Measurements from ENCODE around the gene NMNAT2. TPM values are rescaled to one million over a fixed set of nuclear protein-coding genes. Genes with fewer than 3 reads are reported as not detected.

The NMNAT2 gene
- total and polyA plus RNA-seq, 7 donors: under 0.01 to 5.5 (median 3.6) TPM

- intact Hi-C loops (cut with DNase I): no loop called here
- Histone ChIP-seq H3K4me1 (no peaks in the 10 kb centered on the region), H3K4me3 (no peak overlapping the region), H3K27me3 (no peaks in the 10 kb centered on the region), H3K27ac (no peak overlapping the region), H3K36me3 (no peaks in the 10 kb centered on the region), H3K9me3 (no peaks in the 10 kb centered on the region)
- WGBS, 2 donors: 36 to 68% methylated on average over 1 of the region's 1 CpG
- TF ChIP-seq CTCF (IDR thresholded peaks at IDR 0.05) (no peak), POLR2AphosphoS5 (IDR thresholded peaks at IDR 0.05) (no peak), EP300 (IDR thresholded peaks at IDR 0.05) (no peak), POLR2A (IDR thresholded peaks at IDR 0.05) (no peak)
- no peak for DNase-seq
Measured at GRCh38 chr1:183461350-183461749, 43.2 kb upstream of the NMNAT2 start.

- H3K4me3 ChIP-seq: no peak overlapping the region
- H3K27ac ChIP-seq: no peak overlapping the region
- intact Hi-C loops (cut with DNase I): no loop called here
- no peaks in the 10 kb centered on the region for H3K36me3 ChIP-seq
- DNase-seq: no peak
- H3K27me3 ChIP-seq: no peaks in the 10 kb centered on the region
- WGBS, 2 donors: 80 to 87% methylated on average over 2 of the region's 2 CpGs
- TF ChIP-seq EP300 (IDR thresholded peaks at IDR 0.05): no peak
- TF ChIP-seq POLR2AphosphoS5 (IDR thresholded peaks at IDR 0.05): no peak
- no peak for TF ChIP-seq POLR2A (IDR thresholded peaks at IDR 0.05)
- no peak for TF ChIP-seq CTCF (IDR thresholded peaks at IDR 0.05)
- H3K9me3 ChIP-seq: no peaks in the 10 kb centered on the region
- no peaks in the 10 kb centered on the region for H3K4me1 ChIP-seq
Measured at GRCh38 chr1:183460596-183460995, 42.4 kb upstream of the NMNAT2 start.

- intact Hi-C loops (cut with DNase I): no loop called here
- no peaks in the 10 kb centered on the region for H3K9me3 ChIP-seq
- H3K27ac ChIP-seq: no peak overlapping the region
- no peaks in the 10 kb centered on the region for H3K36me3 ChIP-seq
- H3K4me1 ChIP-seq: no peaks in the 10 kb centered on the region
- no peak for TF ChIP-seq POLR2A (IDR thresholded peaks at IDR 0.05)
- WGBS, 2 donors: 92 to 93% methylated on average over 3 of the region's 3 CpGs
- no peak overlapping the region for H3K4me3 ChIP-seq
- H3K27me3 ChIP-seq: no peaks in the 10 kb centered on the region
- no peak for DNase-seq
Measured at GRCh38 chr1:183457449-183457848, 39.3 kb upstream of the NMNAT2 start.

GRCh38 chr1:183456826-183457225, 38.6 kb upstream of the NMNAT2 start:
- Histone ChIP-seq H3K27me3 (no peaks in the 10 kb centered on the region), H3K27ac (no peak overlapping the region), H3K9me3 (no peaks in the 10 kb centered on the region), H3K36me3 (no peaks in the 10 kb centered on the region), H3K4me1 (no peaks in the 10 kb centered on the region), H3K4me3 (no peak overlapping the region)
- DNase-seq: no peak
- intact Hi-C loops (cut with DNase I): no loop called here
- WGBS, 2 donors: 94 to 96% methylated on average over 1 of the region's 1 CpG
- TF ChIP-seq CTCF (IDR thresholded peaks at IDR 0.05): no peak
- TF ChIP-seq EP300 (IDR thresholded peaks at IDR 0.05): no peak
- TF ChIP-seq POLR2A (IDR thresholded peaks at IDR 0.05): no peak
- TF ChIP-seq POLR2AphosphoS5 (IDR thresholded peaks at IDR 0.05): no peak

- no peak for TF ChIP-seq EP300 (IDR thresholded peaks at IDR 0.05)
- no peak for TF ChIP-seq CTCF (IDR thresholded peaks at IDR 0.05)
- TF ChIP-seq POLR2AphosphoS5 (IDR thresholded peaks at IDR 0.05): no peak
- TF ChIP-seq POLR2A (IDR thresholded peaks at IDR 0.05): no peak
- H3K4me3 ChIP-seq: no peak overlapping the region
- intact Hi-C loops (cut with DNase I): no loop called here
- no peaks in the 10 kb centered on the region for H3K9me3 ChIP-seq
- DNase-seq: no peak
- 54 to 74% methylated on average over 2 of the region's 2 CpGs for WGBS, 2 donors
- H3K4me1 ChIP-seq: no peaks in the 10 kb centered on the region
- H3K27ac ChIP-seq: no peak overlapping the region
- H3K27me3 ChIP-seq: no peaks in the 10 kb centered on the region
- H3K36me3 ChIP-seq: no peaks in the 10 kb centered on the region
Measured at GRCh38 chr1:183454377-183454776, 36.2 kb upstream of the NMNAT2 start.
